Kidney (tissue), 14 donors: ENCODE results near the gene DDX25. TPM values are rescaled to one million over a fixed set of nuclear protein-coding genes. Genes with fewer than 3 reads are reported as not detected.

Source experiments
- DNase-seq, 5 donors: peaks; one replicate each; pipeline ENCODE4 v3.0.0-alpha.2; 2013 to 2020
- FAIRE-seq: peaks from 2 replicates; lab custom pipeline; 2012; peaks lifted over from hg19 to GRCh38; lab: Jason Lieb, UNC
- H3K27ac ChIP-seq, 2 donors: one replicate each; pipeline ENCODE4 v1.7.0; 2013; ENCODE audit warnings: low read depth in 2 of 2, low read length in 2 of 2, inconsistent platforms in 1 of 2
- H3K27me3 ChIP-seq: one replicate; pipeline ENCODE4 v1.7.1; 2013; ENCODE audit warnings: low read length, inconsistent platforms; ENCODE audit not compliant: control insufficient read depth, insufficient read depth
- H3K36me3 ChIP-seq, 3 donors: one replicate each; pipeline versions ENCODE4 v1.7.0 to v1.7.1; 2013; ENCODE audit warnings: low read length in 3 of 3, control low read depth in 1 of 3, inconsistent platforms in 1 of 3; ENCODE audit not compliant: insufficient read depth in 3 of 3, control insufficient read depth in 2 of 3
- H3K4me1 ChIP-seq, 3 donors: one replicate each; pipeline versions ENCODE4 v1.7.0 to v1.7.1; 2013; ENCODE audit warnings: low read length in 3 of 3, inconsistent platforms in 1 of 3, low read depth in 1 of 3; ENCODE audit not compliant: control insufficient read depth in 2 of 3, insufficient read depth in 2 of 3
- H3K4me3 ChIP-seq, 3 donors: one replicate each; pipeline versions ENCODE4 v1.7.0 to v1.8.1; 2013; ENCODE audit warnings: low read length in 3 of 3, control low read depth in 1 of 3, inconsistent platforms in 1 of 3
- H3K9ac ChIP-seq, 3 donors: one replicate each; pipeline versions ENCODE4 v1.7.0 to v1.7.1; 2013; ENCODE audit warnings: low read length in 3 of 3, control low read depth in 1 of 3, inconsistent platforms in 1 of 3
- H3K9me3 ChIP-seq, 3 donors: one replicate each; pipeline versions ENCODE4 v1.7.0 to v1.7.1; 2013; ENCODE audit warnings: low read length in 3 of 3, control low read depth in 1 of 3, inconsistent platforms in 1 of 3; ENCODE audit not compliant: control insufficient read depth in 2 of 3, insufficient read depth in 1 of 3
- CTCF ChIP-seq: IDR thresholded peaks from 3 replicates; pipeline ENCODE4 v1.5.1; 2012; ENCODE audit warnings: mild to moderate bottlenecking, moderate library complexity, borderline replicate concordance; ENCODE audit not compliant: insufficient read depth; ENCODE audit errors: extremely low read depth
- intact Hi-C: fragments of 100-400 bp; cut with DNase I; formaldehyde crosslinking; loops from one replicate; pipeline ENCODE4 v1.11.1; 2022
- polyA plus RNA-seq: library from polyadenylated mRNA; stranded (reverse); fragments of 350-450 nt; fragmentation: Illumina TruSeq; extraction: RNeasy Lipid Tissue Mini Kit (QIAGEN cat#74804); gene quantifications from one replicate; pipeline ENCODE4 v1.2.3, GENCODE V29; 2014; ENCODE audit warnings: low read depth, low replicate concordance; ENCODE audit not compliant: insufficient read depth
- total RNA-seq: library from RNA; stranded (reverse); fragmentation: NEBNext Ultra II Directional; extraction: Animal tissue kit (Norgen Biotek cat#: 25700); gene quantifications from one replicate; pipeline ENCODE4 v1.2.1, GENCODE V29; 2021
- donor health status: control.
- donor health status: control.
- donor health status: control.
- donor health status: control.
- donor health status: control.
- donor health status: DM: yes; HTN: yes; CAD: no.
- donor health status: Normal renal cell carcinoma (clear cell type).

Gene DDX25
- total and polyA plus RNA-seq, 2 donors from 2014 or later, result 1.1 to 3.8 TPM

- FAIRE-seq (no peak), DNase-seq (no peak)
- Histone ChIP-seq H3K9ac (no peak overlapping the region), H3K4me1 (no peaks in the 10 kb centered on the region), H3K36me3 (no peaks in the 10 kb centered on the region), H3K27ac (no peak overlapping the region), H3K27me3 (no peaks in the 10 kb centered on the region), H3K9me3 (no peaks in the 10 kb centered on the region), H3K4me3 (no peak overlapping the region)
- intact Hi-C loops, result loop anchor here (5.0 kb wide), 1 partner anchor 250 kb away; no protein-coding TSS in a partner anchor
- TF ChIP-seq CTCF, result no peak
Observed at GRCh38 chr11:125932301-125932700, 28.0 kb downstream of the DDX25 start.

- no peak for FAIRE-seq
- TF ChIP-seq CTCF, result no peak
Observed at GRCh38 chr11:125933030-125933813, 28.9 kb downstream of the DDX25 start.

GRCh38 chr11:125934473-125934872, 30.2 kb downstream of the DDX25 start:
- FAIRE-seq, result no peak
- no peaks in the 10 kb centered on the region for H3K36me3 ChIP-seq
- H3K27me3 ChIP-seq, result no peaks in the 10 kb centered on the region
- no peak for DNase-seq
- intact Hi-C loops, result loop anchor here (5.0 kb wide), 1 partner anchor 248 kb away; no protein-coding TSS in a partner anchor
- no peak overlapping the region for H3K9ac ChIP-seq
- TF ChIP-seq CTCF, result no peak
- H3K4me3 ChIP-seq, result no peak overlapping the region
- H3K4me1 ChIP-seq, result no peaks in the 10 kb centered on the region
- H3K27ac ChIP-seq, result no peak overlapping the region
- H3K9me3 ChIP-seq, result no peaks in the 10 kb centered on the region

More at GRCh38 chr11:125933030-125933813, 28.9 kb downstream of the DDX25 start:
- no peaks in the 10 kb centered on the region for H3K9me3 ChIP-seq
- no peak overlapping the region for H3K9ac ChIP-seq
- no peaks in the 10 kb centered on the region for H3K4me1 ChIP-seq
- no peaks in the 10 kb centered on the region for H3K36me3 ChIP-seq
- no peak for DNase-seq
- no peak overlapping the region for H3K27ac ChIP-seq
- no peaks in the 10 kb centered on the region for H3K27me3 ChIP-seq
- intact Hi-C loops, result loop anchor here (5.0 kb wide), 1 partner anchor 249 kb away; no protein-coding TSS in a partner anchor
- no peak overlapping the region for H3K4me3 ChIP-seq
